SK-N-SH (cell line): ENCODE data around the gene BTN1A1.

Experiments
- CHD2 ChIP-seq: fragments of 150-350 bp; IDR thresholded peaks from 2 replicates; pipeline ENCODE4 v1.6.1; 2018; ENCODE audit warnings: low read length; ENCODE audit not compliant: partially characterized antibody
- JUND ChIP-seq: IDR thresholded peaks from 2 replicates; pipeline ENCODE4 v1.4.0; 2012
- MEF2A ChIP-seq: IDR thresholded peaks from 2 replicates; pipeline ENCODE4 v1.4.0; 2012; ENCODE audit warnings: low read depth, borderline replicate concordance
- MXI1 ChIP-seq: IDR thresholded peaks from 2 replicates; pipeline ENCODE4 v1.6.1; 2012; ENCODE audit warnings: mild to moderate bottlenecking, low read depth, low read length, improper control_type of control experiment
- NFIC ChIP-seq: IDR thresholded peaks from 2 replicates; pipeline ENCODE4 v1.4.0; 2012; ENCODE audit warnings: borderline replicate concordance
- POLR2AphosphoS5 ChIP-seq: IDR thresholded peaks from 2 replicates; pipeline ENCODE4 v1.6.1; 2012; ENCODE audit warnings: low read depth, low read length
- RAD21 ChIP-seq: IDR thresholded peaks from 2 replicates; pipeline ENCODE4 v1.6.1; 2012; ENCODE audit warnings: mild to moderate bottlenecking, low read length
- TCF12 ChIP-seq: IDR thresholded peaks from 2 replicates; pipeline ENCODE4 v1.4.0; 2012
- TF ChIP-seq, protein P1 (sequence below): fragments of 200-600 bp; sonication (generic); IDR thresholded peaks from 2 replicates; pipeline ENCODE4 v1.6.1; 2017; ENCODE audit warnings: antibody characterized with exemption, mild to moderate bottlenecking, moderate library complexity
- TF ChIP-seq, protein P2 (sequence below): fragments of 150-350 bp; IDR thresholded peaks from 2 replicates; pipeline ENCODE4 v1.6.1; 2017; ENCODE audit warnings: antibody characterized with exemption, low read length, low read depth, borderline replicate concordance
- TF ChIP-seq, protein P3 (sequence below): IDR thresholded peaks from 2 replicates; pipeline ENCODE4 v1.6.1; 2012; ENCODE audit warnings: mild to moderate bottlenecking, low read depth, low read length, moderate library complexity
- TF ChIP-seq, protein P4 (sequence below): IDR thresholded peaks from 2 replicates; pipeline ENCODE4 v1.4.0; 2012; ENCODE audit warnings: low read depth, borderline replicate concordance

DNA sequence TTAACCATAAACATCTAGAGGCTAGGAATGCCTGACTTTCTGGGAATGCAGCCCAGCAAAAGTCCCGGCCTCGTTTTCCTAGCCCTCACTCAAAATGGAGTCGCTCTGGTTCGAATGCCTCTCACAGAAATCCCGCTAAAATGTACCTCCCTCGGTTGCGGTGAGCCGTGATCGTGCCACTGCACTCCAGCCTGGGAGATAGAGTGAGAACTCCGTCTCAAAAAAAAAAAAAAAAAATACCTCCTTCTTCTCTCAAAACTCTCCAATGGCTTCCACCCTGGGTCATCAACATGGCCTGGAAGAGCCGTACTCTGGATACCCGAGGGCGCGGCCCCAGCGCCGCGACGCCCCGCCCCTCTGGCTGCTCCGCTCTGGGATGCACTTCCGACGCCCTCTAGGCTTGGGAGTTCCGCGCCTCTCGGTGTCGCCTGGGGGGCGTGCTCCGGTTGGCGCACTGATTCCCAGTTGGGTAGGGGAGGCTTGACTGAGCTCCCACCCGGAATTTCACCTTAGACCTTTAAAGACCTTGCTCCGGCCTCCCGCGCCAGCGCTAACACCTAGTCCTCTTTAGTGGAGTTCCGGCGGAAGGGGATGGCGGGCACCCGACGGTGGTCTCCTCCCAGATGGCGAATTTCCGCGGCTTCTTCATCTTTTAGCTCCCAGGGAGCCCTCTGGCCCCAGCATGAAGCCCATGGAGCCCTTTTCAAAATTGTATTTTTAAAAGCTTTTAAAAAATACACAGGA lies 50.3 kb downstream of the BTN1A1 start:
- TF ChIP-seq, protein P1, sequence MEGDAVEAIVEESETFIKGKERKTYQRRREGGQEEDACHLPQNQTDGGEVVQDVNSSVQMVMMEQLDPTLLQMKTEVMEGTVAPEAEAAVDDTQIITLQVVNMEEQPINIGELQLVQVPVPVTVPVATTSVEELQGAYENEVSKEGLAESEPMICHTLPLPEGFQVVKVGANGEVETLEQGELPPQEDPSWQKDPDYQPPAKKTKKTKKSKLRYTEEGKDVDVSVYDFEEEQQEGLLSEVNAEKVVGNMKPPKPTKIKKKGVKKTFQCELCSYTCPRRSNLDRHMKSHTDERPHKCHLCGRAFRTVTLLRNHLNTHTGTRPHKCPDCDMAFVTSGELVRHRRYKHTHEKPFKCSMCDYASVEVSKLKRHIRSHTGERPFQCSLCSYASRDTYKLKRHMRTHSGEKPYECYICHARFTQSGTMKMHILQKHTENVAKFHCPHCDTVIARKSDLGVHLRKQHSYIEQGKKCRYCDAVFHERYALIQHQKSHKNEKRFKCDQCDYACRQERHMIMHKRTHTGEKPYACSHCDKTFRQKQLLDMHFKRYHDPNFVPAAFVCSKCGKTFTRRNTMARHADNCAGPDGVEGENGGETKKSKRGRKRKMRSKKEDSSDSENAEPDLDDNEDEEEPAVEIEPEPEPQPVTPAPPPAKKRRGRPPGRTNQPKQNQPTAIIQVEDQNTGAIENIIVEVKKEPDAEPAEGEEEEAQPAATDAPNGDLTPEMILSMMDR: no peak
- TF ChIP-seq RAD21 (no peak), MEF2A (no peak), JUND (no peak), CHD2 (no peak), TCF12 (no peak), POLR2AphosphoS5 (no peak), NFIC (no peak), MXI1 (no peak)
- TF ChIP-seq, protein P2, sequence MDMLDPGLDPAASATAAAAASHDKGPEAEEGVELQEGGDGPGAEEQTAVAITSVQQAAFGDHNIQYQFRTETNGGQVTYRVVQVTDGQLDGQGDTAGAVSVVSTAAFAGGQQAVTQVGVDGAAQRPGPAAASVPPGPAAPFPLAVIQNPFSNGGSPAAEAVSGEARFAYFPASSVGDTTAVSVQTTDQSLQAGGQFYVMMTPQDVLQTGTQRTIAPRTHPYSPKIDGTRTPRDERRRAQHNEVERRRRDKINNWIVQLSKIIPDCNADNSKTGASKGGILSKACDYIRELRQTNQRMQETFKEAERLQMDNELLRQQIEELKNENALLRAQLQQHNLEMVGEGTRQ: no peak
- TF ChIP-seq, protein P3, sequence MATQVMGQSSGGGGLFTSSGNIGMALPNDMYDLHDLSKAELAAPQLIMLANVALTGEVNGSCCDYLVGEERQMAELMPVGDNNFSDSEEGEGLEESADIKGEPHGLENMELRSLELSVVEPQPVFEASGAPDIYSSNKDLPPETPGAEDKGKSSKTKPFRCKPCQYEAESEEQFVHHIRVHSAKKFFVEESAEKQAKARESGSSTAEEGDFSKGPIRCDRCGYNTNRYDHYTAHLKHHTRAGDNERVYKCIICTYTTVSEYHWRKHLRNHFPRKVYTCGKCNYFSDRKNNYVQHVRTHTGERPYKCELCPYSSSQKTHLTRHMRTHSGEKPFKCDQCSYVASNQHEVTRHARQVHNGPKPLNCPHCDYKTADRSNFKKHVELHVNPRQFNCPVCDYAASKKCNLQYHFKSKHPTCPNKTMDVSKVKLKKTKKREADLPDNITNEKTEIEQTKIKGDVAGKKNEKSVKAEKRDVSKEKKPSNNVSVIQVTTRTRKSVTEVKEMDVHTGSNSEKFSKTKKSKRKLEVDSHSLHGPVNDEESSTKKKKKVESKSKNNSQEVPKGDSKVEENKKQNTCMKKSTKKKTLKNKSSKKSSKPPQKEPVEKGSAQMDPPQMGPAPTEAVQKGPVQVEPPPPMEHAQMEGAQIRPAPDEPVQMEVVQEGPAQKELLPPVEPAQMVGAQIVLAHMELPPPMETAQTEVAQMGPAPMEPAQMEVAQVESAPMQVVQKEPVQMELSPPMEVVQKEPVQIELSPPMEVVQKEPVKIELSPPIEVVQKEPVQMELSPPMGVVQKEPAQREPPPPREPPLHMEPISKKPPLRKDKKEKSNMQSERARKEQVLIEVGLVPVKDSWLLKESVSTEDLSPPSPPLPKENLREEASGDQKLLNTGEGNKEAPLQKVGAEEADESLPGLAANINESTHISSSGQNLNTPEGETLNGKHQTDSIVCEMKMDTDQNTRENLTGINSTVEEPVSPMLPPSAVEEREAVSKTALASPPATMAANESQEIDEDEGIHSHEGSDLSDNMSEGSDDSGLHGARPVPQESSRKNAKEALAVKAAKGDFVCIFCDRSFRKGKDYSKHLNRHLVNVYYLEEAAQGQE: no peak
- TF ChIP-seq, protein P4, sequence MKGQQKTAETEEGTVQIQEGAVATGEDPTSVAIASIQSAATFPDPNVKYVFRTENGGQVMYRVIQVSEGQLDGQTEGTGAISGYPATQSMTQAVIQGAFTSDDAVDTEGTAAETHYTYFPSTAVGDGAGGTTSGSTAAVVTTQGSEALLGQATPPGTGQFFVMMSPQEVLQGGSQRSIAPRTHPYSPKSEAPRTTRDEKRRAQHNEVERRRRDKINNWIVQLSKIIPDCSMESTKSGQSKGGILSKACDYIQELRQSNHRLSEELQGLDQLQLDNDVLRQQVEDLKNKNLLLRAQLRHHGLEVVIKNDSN: no peak
